ENCODE measurements around the gene ST6GALNAC5. TPM values are rescaled to one million over a fixed set of nuclear protein-coding genes. Genes with fewer than 3 reads are reported as not detected.

Gene ST6GALNAC5
- total and polyA plus RNA-seq, 2 experiments from 2014 or later = 4.1 to 19.2 TPM

DNA sequence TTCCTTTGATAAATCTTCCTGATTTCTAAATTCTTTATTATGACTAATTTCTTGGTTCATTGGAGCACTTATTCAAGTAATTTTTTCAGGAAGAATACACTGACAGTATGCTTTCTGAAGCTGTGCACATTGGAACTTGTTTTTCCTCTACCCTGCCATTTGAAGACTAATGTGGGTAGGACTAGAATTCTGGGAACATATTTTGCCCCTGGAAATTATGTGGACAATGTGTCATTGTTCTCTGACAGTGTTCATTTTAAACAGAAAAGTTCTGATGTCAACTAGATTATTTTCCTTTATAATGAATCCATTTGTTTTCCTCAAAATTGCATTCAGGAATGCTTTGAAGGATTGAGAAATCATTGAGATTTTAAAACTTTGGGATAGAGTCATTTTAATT, 34.8 kb upstream of the ST6GALNAC5 start:
- H3K36me3 ChIP-seq (ENCODE audit: insufficient read depth) = no peaks in the 10 kb centered on the region
- H3K79me2 ChIP-seq (replicated peaks; ENCODE audit: insufficient read depth) = no peaks in the 10 kb centered on the region
- DNase-seq (ENCODE audit: low spot score) = no peak
- no peaks in the 10 kb centered on the region for H4K20me1 ChIP-seq (replicated peaks; ENCODE audit: insufficient read depth)
- Mint-ChIP-seq H3K9me3 (no peaks in the 10 kb centered on the region; the same call in 2 of the 3 replicates), H3K27ac (no peak overlapping the region), H3K36me3 (ENCODE audit: low read depth) (no peaks in the 10 kb centered on the region), H3K4me3 (no peak overlapping the region), H3K27me3 (ENCODE audit: insufficient read depth, low read depth, poor library complexity) (peaks cover 3% of the 10 kb centered on the region), H3K4me1 (no peaks in the 10 kb centered on the region)
- H3K27me3 ChIP-seq (ENCODE audit: insufficient read depth) = no peaks in the 10 kb centered on the region
- no peak overlapping the region for H2AFZ ChIP-seq
- H3K27ac ChIP-seq (ENCODE audit: low read depth) = no peak overlapping the region
- no peak overlapping the region for H3K4me3 ChIP-seq
- no peak for ATAC-seq
- H3K4me1 ChIP-seq (ENCODE audit: insufficient read depth) = no peaks in the 10 kb centered on the region
- no peak overlapping the region for H3K4me2 ChIP-seq
- H3F3A ChIP-seq (replicated peaks; ENCODE audit: low read depth) = no peaks in the 10 kb centered on the region
- no peak for TF ChIP-seq ETS1 (IDR thresholded peaks at IDR 0.05)
- TF ChIP-seq ZNF331 (CRISPR knock-in tag; IDR thresholded peaks at IDR 0.05; ENCODE audit: low read depth) = no peak
- no peak for TF ChIP-seq CREB1 (CRISPR knock-in tag; IDR thresholded peaks at IDR 0.05; ENCODE audit: low read depth)
- TF ChIP-seq, protein P1, sequence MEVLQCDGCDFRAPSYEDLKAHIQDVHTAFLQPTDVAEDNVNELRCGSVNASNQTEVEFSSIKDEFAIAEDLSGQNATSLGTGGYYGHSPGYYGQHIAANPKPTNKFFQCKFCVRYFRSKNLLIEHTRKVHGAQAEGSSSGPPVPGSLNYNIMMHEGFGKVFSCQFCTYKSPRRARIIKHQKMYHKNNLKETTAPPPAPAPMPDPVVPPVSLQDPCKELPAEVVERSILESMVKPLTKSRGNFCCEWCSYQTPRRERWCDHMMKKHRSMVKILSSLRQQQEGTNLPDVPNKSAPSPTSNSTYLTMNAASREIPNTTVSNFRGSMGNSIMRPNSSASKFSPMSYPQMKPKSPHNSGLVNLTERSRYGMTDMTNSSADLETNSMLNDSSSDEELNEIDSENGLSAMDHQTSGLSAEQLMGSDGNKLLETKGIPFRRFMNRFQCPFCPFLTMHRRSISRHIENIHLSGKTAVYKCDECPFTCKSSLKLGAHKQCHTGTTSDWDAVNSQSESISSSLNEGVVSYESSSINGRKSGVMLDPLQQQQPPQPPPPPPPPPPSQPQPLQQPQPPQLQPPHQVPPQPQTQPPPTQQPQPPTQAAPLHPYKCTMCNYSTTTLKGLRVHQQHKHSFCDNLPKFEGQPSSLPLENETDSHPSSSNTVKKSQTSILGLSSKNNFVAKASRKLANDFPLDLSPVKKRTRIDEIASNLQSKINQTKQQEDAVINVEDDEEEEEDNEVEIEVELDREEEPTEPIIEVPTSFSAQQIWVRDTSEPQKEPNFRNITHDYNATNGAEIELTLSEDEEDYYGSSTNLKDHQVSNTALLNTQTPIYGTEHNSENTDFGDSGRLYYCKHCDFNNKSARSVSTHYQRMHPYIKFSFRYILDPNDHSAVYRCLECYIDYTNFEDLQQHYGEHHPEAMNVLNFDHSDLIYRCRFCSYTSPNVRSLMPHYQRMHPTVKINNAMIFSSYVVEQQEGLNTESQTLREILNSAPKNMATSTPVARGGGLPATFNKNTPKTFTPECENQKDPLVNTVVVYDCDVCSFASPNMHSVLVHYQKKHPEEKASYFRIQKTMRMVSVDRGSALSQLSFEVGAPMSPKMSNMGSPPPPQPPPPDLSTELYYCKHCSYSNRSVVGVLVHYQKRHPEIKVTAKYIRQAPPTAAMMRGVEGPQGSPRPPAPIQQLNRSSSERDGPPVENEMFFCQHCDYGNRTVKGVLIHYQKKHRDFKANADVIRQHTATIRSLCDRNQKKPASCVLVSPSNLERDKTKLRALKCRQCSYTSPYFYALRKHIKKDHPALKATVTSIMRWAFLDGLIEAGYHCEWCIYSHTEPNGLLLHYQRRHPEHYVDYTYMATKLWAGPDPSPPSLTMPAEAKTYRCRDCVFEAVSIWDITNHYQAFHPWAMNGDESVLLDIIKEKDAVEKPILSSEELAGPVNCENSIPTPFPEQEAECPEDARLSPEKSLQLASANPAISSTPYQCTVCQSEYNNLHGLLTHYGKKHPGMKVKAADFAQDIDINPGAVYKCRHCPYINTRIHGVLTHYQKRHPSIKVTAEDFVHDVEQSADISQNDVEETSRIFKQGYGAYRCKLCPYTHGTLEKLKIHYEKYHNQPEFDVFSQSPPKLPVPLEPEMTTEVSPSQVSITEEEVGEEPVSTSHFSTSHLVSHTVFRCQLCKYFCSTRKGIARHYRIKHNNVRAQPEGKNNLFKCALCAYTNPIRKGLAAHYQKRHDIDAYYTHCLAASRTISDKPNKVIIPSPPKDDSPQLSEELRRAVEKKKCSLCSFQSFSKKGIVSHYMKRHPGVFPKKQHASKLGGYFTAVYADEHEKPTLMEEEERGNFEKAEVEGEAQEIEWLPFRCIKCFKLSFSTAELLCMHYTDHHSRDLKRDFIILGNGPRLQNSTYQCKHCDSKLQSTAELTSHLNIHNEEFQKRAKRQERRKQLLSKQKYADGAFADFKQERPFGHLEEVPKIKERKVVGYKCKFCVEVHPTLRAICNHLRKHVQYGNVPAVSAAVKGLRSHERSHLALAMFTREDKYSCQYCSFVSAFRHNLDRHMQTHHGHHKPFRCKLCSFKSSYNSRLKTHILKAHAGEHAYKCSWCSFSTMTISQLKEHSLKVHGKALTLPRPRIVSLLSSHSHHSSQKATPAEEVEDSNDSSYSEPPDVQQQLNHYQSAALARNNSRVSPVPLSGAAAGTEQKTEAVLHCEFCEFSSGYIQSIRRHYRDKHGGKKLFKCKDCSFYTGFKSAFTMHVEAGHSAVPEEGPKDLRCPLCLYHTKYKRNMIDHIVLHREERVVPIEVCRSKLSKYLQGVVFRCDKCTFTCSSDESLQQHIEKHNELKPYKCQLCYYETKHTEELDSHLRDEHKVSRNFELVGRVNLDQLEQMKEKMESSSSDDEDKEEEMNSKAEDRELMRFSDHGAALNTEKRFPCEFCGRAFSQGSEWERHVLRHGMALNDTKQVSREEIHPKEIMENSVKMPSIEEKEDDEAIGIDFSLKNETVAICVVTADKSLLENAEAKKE (CRISPR knock-in tag; IDR thresholded peaks at IDR 0.05) = no peak
- no peak for TF ChIP-seq ZNF114 (CRISPR knock-in tag; IDR thresholded peaks at IDR 0.05)
- TF ChIP-seq NANOG (IDR thresholded peaks at IDR 0.05; ENCODE audit: borderline replicate concordance) = no peak
- TF ChIP-seq EZH2 (IDR thresholded peaks at IDR 0.05; ENCODE audit: low read depth, unreplicated experiment) = no peak
- no peak for TF ChIP-seq REST (IDR thresholded peaks at IDR 0.05; ENCODE audit: unreplicated experiment)
- TF ChIP-seq STAT1 (IDR thresholded peaks at IDR 0.05; ENCODE audit: unreplicated experiment) = no peak
- TF ChIP-seq EZH2phosphoT487 (IDR thresholded peaks at IDR 0.05; ENCODE audit: unreplicated experiment) = no peak
- TF ChIP-seq CTCF (conservative IDR thresholded peaks at IDR 0.05; ENCODE audit: low read depth in 2 of 2) = no peak
- TF ChIP-seq POLR2AphosphoS5 (IDR thresholded peaks at IDR 0.05; ENCODE audit: low read depth) = no peak
- no peak for TF ChIP-seq JUNB (IDR thresholded peaks at IDR 0.05; ENCODE audit: unreplicated experiment)
- H3K9me2 ChIP-seq (ENCODE audit: insufficient read depth) = peaks cover 3% of the 10 kb centered on the region; the same call in 1 of the 2 replicates
